ENCODE data around the gene AP2S1. TPM values are rescaled to one million over a fixed set of nuclear protein-coding genes. Genes with fewer than 3 reads are reported as not detected.
A peak's percentile ranks its signal among the peaks of the same experiment; 100 is the strongest.
"Not testable (repeated sequence)": the region's sequence is repeated elsewhere in the genome, so short reads cannot be mapped to it uniquely, and the experiment has no call there.

AP2S1 gene
- total RNA-seq, 2 experiments from 2014 or later, result 101 to 105 TPM

- ATAC-seq (no peak), DNase-seq (no peak)
- no peaks in the 10 kb centered on the region for H3K36me3 Mint-ChIP-seq (ENCODE audit: low read depth)
- CTCF ChIA-PET, result interaction anchor here (1.1 to 1.7 kb wide), 3 partner anchors 14 to 76 kb away, joined by 3 to 6 read pairs (median 5); no protein-coding TSS in a partner anchor
- H3K9me3 Mint-ChIP-seq, result no peaks in the 10 kb centered on the region
- no peaks in the 10 kb centered on the region for H3K27me3 Mint-ChIP-seq
- POLR2A ChIA-PET, result no interaction called here
- no peak for TF ChIP-seq CTCF (IDR thresholded peaks at IDR 0.05)
- intact Hi-C loops (cut with micrococcal nuclease), result no loop called here
- peaks cover 33% of the 10 kb centered on the region for H3K4me1 Mint-ChIP-seq (ENCODE audit: low read depth)
- no peak overlapping the region for H3K4me3 Mint-ChIP-seq
- no peak overlapping the region for H3K27ac Mint-ChIP-seq
These were observed 25.0 kb downstream of the AP2S1 start for GRCh38 chr19:46825731-46826055.

GRCh38 chr19:46824890-46825730 is 25.5 kb downstream of the AP2S1 start:
- Mint-ChIP-seq H3K4me1 (ENCODE audit: low read depth) (peaks cover 39% of the 10 kb centered on the region), H3K27me3 (no peaks in the 10 kb centered on the region), H3K36me3 (ENCODE audit: low read depth) (no peaks in the 10 kb centered on the region), H3K27ac (no peak overlapping the region), H3K9me3 (no peaks in the 10 kb centered on the region), H3K4me3 (no peak overlapping the region)
- intact Hi-C loops (cut with micrococcal nuclease), result no loop called here
- CTCF ChIA-PET, result interaction anchor here (0.7 to 1.7 kb wide), 5 partner anchors 15 to 75 kb away, joined by 3 to 6 read pairs (median 4); no protein-coding TSS in a partner anchor
- ATAC-seq (no peak), DNase-seq (no peak)
- POLR2A ChIA-PET, result interaction anchor here (1.0 kb wide), 1 partner anchor 37 kb away, joined by 4 read pairs; the partner anchor contains the start of gene SLC1A5
- TF ChIP-seq CTCF (IDR thresholded peaks at IDR 0.05), result no peak

- no peaks in the 10 kb centered on the region for H3K9me3 Mint-ChIP-seq
- ATAC-seq, result no peak
- intact Hi-C loops (cut with micrococcal nuclease), result no loop called here
- H3K4me1 Mint-ChIP-seq (ENCODE audit: low read depth), result peaks cover 41% of the 10 kb centered on the region
- TF ChIP-seq CTCF (IDR thresholded peaks at IDR 0.05), result no peak
- no peaks in the 10 kb centered on the region for H3K36me3 Mint-ChIP-seq (ENCODE audit: low read depth)
- DNase-seq, result no peak
- H3K27me3 Mint-ChIP-seq, result no peaks in the 10 kb centered on the region
- no peak overlapping the region for H3K4me3 Mint-ChIP-seq
- POLR2A ChIA-PET, result interaction anchor here (0.6 to 5.1 kb wide), 4 partner anchors 28 to 142 kb away, joined by 3 to 47 read pairs (median 4); partner anchors contain the start of gene SLC1A5
- CTCF ChIA-PET, result interaction anchor here (0.7 to 4.2 kb wide), 5 partner anchors 17 to 167 kb away, joined by 3 to 29 read pairs (median 4); no protein-coding TSS in a partner anchor
- H3K27ac Mint-ChIP-seq, result no peak overlapping the region
These were observed 27.6 kb downstream of the AP2S1 start for GRCh38 chr19:46823049-46823448.

GRCh38 chr19:46822410-46822787 is 28.2 kb downstream of the AP2S1 start:
- DNase-seq; H3K27me3 Mint-ChIP-seq; H3K9me3 Mint-ChIP-seq; intact Hi-C loops (cut with micrococcal nuclease); H3K4me3 Mint-ChIP-seq; ATAC-seq; H3K36me3 Mint-ChIP-seq (ENCODE audit: low read depth): not testable (repeated sequence)
- ChIA-PET POLR2A (interaction anchor here (0.7 to 5.1 kb wide), 5 partner anchors 29 to 141 kb away, joined by 3 to 47 read pairs (median 4); partner anchors contain the start of gene SLC1A5), CTCF (interaction anchor here (0.7 to 4.2 kb wide), 6 partner anchors 18 to 167 kb away, joined by 3 to 29 read pairs (median 4); no protein-coding TSS in a partner anchor)
- H3K27ac Mint-ChIP-seq, result peak overlapping the region; percentile 74
- H3K4me1 Mint-ChIP-seq (ENCODE audit: low read depth), result peaks cover 41% of the 10 kb centered on the region

- no peaks in the 10 kb centered on the region for H3K9me3 Mint-ChIP-seq
These were observed 28.9 kb downstream of the AP2S1 start for GRCh38 chr19:46821512-46822409.

More at GRCh38 chr19:46821512-46822409, 28.9 kb downstream of the AP2S1 start:
- H3K36me3 Mint-ChIP-seq (ENCODE audit: low read depth), result no peaks in the 10 kb centered on the region
- peak overlapping the region; percentile 74 for H3K27ac Mint-ChIP-seq
- TF ChIP-seq CTCF (IDR thresholded peaks at IDR 0.05), result no peak
- peaks cover 41% of the 10 kb centered on the region for H3K4me1 Mint-ChIP-seq (ENCODE audit: low read depth)
- CTCF ChIA-PET, result interaction anchor here (0.8 to 4.2 kb wide), 8 partner anchors 8 to 68 kb away, joined by 3 to 29 read pairs (median 5); no protein-coding TSS in a partner anchor
- peak; percentile 80 for DNase-seq
- H3K4me3 Mint-ChIP-seq, result peak overlapping the region; percentile 25
- intact Hi-C loops (cut with micrococcal nuclease), result no loop called here
- peak; percentile 85 for ATAC-seq
- POLR2A ChIA-PET, result interaction anchor here (0.7 to 5.1 kb wide), 7 partner anchors 8 to 68 kb away, joined by 3 to 47 read pairs (median 3); partner anchors contain the start of gene SLC1A5
- no peaks in the 10 kb centered on the region for H3K27me3 Mint-ChIP-seq

Measured in activated CD8-positive, alpha-beta T cell treated with anti-CD3 and anti-CD28 coated beads for 36 hours (primary cell).